Hepatic stellate cell (primary cell): ENCODE data around the gene GPS1.

ENCODE experiments used
- DNase-seq: peaks from one replicate; pipeline ENCODE4 v3.0.0; 2011; ENCODE audit warnings: low spot score

Gene GPS1

DNA sequence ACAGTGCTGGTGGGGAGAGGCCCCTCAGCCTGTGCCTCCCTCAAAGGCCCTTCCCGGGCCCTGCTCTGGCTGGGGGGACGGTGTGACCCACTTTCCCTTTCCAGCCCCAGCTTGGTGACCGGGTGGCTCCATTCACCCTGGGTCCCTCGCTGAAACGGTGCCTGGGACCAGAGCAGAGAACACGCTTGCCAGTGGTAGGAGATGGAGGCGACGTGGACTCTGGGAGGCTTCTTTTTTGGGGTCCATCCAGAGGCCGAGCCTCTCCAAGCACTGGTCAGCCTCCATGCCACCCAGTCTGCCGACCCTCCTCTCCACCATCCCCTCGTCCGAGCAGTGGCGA, 36.8 kb upstream of the GPS1 start:
- no peak for DNase-seq

DNA sequence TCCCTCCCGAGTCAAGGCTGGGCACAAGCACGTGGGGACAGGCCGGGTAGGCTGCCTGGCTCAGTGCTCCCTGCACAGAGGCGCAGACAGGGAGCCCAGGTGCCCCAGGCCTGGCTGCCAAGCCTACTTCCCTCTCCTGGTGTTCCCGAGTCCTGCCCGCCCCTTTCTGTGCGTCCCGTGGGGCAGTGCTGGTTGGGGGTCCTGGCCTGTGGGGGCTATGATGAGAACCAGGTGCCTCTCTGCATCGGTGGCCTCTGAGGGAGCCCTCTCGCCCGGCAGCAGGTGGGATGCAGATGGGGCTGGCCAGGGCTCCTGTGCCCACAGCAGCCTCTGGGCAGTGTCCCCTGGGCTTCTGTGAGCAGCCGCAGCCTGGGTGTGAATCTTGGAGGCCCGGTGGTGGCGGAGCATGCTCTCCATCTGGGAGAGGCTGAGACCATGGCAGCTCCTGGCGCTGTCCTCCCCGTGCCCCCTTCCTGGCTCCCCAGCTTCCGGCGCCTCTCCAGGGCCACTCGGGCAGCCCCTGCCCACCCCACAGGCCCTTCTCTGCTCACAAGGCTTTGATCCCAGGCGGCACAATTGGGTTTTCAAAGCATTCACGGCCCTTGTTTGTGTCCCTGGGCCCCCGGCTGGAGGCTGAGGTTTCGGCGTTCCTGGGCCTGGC, 36.3 kb upstream of the GPS1 start:
- no peak for DNase-seq

DNA sequence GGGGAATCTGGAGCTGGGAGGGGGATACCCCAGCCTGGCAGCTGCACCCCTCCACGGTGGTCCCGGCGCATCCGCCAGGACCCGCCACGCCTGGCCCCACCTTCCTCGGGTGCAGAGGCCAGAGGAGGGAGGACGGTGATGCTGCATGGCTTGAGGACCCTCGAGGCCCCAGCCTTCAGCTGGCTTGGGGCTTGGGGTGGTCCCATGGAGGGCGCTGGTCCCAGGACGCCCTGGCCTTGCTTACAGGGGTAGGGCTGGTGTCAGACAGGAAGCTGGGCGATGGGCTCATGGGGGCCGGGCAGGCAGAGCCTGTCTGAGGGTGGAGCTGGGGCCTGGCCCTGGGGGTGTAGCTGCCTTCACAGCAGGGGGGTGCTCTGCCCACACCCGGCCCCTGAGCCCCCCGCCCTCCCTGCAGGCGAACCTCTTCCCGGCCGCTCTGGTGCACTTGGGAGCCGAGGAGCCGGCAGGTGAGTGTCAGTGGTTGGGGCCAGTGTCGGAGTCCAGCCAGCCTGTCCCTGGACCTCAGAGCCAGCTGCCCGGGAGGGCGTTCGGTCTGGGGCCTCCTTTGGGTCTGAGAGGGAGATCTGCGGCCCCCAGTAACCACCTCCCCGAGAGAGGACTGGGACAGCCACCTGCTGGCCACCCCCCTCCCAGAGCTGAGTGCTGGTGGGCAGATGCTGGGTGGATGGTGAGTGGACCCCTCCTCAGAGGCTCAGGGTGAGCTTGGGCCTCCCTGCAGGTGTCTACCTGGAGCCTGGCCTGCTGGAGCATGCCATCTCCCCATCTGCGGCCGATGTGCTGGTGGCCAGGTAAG, 35.4 kb upstream of the GPS1 start:
- DNase-seq, result no peak

DNA sequence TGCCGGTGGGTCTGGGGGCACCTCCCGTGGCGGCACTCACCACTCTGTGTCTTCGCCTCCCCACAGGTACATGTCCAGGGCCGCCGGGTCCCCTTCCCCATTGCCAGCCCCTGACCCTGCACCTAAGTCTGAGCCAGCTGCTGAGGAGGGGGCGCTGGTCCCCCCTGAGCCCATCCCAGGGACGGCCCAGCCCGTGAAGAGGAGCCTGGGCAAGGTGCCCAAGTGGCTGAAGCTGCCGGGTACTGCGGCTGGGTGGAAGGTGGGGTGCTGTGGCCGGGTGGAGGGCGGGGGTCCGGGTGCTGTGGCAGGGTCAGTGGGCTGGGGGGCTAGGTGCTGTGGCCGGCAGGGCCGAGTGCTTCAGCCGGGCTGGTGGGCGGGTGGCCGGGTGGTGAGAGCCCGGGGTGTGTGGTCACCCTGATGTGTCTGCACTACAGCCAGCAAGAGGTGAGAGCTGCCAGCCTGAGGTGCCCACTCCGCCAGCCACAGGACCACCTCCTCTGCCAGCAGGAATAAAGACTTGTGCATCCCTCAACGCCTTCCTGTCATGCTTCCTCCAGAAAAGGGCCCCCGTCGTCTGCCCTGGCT, 34.7 kb upstream of the GPS1 start:
- no peak for DNase-seq

DNA sequence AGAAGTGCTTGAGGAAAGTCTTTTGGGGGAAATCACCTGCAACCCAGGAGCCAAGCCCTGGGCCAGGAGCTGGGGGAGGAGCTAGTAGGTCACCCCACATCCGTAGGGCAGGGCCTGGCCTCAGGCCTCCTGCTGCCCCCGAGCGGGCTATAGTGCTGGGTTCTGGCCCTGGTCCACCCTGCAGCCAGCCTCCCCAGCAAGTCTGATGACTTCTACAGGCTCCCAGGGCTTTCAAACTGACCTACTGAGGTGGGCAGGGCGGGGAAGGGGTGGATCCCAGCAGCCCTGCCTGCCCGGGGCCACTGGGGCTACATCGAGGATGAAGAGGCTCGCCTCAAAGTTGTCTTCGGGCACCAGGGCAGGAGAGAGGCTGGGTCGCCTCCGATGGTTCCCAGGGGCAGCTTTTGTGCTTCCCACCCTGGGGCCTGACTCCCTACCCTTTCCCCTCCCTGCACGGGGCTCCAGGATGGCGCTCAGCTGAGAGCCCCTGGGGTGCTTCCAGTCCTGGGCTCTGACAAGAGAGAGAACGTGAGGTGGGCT, 34.0 kb upstream of the GPS1 start:
- no peak for DNase-seq

DNA sequence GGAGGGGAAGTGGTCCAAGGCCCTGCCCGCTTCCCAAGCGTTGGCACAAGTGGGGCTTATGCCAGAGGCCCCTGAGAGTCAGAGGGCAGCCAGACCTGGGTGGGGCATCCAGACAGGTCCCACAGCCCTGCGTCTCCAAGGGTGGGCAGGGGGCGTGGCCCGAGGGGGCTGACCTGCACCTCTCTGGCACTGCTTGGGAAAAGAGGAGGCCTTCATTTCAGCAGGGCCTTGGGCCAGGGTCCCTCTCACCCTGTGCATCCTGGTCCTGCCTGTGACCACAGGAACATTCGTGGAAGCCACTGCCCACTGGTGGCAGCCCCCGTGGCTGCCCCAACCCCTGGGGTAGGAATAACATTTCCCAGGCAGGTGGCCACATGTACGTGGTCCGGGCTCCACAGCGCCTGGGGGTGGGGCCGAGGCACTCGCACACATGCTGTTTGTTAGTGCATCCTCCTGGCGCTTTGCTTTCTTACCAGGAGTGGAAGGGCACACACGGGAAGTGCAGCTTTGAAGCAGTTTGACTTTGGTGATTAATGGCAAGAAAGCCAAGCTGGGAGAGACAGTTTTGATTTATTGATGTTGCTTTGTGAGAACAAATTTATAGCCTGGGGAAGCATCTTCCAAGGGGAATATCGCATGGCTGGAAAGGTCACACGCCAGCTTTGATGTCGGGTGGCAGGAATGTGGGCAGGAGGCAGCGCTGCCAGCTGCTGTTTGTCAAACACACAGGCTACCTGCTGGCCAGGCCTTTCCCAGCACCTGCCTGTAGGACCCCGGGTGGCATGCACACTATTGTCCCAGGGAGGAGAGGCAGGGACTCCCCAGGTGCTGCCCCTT, 33.3 kb upstream of the GPS1 start:
- DNase-seq, result no peak

DNA sequence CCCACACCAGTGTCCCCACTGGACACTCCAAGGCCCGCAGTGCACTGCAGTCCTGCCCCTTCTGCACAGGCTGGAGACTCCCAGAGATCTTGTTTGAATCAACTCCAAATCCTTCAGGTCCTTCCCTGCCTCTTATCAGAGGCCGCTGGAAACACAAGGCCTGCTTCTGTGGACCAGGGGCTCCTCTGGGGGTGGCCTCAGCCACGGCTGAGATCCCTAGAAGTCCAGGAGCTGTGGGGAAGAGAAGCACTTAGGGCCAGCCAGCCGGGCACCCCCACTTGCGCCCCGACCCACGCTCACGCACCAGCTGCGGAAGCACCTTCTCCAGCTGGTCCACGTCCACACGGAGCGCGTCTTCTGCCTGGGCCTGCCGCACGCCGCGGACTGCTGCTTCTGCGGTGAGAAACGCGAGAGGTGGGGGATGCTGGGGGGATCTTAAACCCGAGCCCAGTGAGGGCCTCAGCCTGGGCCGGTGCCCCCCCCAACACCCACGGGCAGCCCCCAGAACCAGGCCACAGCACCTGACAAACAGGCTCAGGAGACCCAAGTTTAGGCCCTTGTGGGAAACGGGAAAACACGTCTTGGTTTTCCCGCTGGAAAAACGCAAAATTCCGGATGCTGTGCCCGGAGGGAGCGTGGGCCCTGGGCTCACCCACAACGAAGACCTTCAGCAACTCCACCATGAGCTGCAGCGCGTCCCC, 32.6 kb upstream of the GPS1 start:
- DNase-seq, result no peak

DNA sequence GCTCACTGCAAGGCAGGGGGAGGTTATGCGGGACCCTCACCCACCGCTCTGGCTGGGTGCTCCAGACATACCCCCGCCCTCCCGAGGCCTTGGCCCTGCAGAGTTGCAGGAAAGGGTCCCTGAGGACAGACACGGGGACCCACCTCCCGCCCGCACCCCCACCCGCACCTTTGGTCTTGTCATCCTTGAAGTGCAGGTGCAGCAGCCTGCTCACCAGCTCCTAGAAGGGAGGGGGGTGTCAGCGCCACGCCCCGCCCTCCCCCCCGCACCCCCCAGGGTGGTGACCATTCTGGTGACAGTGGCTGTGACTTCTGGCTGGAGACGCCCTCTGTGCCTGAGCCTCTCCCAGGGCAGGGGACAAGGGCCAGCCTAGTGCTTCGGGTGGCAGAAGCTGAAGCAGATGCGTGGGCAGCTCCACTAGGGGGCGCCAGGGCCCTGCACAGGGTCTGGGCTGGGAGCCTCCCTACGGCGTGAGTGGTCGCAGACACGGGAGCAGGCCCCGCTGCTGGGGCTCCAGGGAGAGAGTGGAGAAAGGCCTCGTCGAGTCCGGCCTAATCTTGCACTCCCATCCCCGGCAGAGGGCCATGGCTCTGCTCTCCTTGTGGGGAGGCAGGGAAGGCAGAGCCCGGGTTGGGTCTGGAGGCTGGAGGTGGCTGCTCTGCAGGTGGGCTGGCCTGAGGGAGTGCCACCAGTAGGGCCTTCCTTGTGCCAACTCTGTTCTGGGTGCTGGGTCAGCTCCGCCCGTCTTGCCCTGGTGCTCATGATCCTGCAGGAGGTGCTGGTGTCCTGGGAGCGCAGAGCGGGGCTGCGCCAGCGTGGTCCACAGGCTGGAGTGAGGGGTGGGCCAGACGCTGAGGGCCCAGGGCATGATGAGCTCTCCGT, 31.8 kb upstream of the GPS1 start:
- DNase-seq, result peak; percentile 58

DNA sequence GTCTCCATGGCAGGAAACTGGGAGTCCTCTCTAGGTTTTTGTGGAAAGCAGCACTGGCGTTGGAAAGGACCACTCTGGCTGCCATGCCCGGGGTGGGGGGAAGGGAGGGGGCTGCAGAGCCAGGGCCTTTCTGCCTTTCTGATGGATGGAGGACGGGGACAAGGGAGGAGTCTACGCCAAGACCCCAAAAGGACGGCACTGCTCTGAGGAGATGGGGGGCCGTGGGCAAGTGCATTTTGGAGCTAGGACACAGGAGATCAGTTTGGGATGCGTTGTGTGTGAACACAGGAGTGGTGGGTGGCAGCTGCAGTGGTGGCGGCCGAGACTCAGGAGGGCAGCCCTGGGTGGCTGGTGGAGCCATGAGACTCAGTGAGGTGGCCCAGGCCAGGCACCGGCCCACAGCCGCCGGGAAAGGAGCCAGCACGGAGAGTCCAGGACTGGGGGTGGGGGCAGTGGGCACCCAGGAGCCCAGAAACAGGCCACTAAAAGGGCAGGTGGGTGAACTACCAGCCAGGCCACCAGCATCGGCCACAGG, 31.1 kb upstream of the GPS1 start:
- DNase-seq, result no peak

DNA sequence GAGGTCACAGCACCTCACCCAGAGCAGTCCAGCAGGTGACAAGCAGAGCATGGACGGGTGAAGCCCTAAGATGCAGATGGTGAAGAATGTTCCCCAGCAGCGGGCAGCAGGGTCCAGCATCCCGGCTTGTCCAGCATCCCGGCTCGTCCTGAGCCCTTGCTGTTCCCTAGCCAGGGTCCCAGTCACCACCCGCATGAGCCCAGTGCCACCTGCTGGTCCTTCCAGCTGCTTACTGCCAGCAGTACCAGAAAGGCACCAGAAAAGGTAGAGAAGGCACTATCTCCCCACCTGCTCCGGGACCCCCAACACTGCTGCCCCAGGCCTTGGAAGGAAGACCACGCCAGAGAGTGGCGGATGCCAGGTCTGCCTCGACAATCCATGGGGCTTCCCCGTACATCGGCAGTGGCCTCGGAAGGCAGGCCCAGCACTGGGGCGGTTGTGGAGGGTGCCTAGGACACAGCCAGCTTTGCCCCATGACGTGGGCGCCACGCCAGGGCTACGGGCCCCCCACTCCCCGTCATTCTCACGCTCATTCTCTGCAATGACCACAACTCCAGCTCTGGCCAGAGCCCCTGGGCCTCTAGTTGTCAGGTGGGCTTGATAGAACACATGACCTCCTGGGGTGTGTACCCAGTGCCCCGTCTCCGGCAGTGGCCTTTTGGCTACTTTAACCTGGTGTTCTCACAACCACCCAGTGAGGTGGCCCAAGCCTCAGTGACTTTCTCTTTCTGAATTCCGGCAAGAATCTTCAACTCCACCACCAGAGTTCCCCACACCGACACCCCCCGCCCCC, 30.4 kb upstream of the GPS1 start:
- peak; percentile 85 for DNase-seq

DNA sequence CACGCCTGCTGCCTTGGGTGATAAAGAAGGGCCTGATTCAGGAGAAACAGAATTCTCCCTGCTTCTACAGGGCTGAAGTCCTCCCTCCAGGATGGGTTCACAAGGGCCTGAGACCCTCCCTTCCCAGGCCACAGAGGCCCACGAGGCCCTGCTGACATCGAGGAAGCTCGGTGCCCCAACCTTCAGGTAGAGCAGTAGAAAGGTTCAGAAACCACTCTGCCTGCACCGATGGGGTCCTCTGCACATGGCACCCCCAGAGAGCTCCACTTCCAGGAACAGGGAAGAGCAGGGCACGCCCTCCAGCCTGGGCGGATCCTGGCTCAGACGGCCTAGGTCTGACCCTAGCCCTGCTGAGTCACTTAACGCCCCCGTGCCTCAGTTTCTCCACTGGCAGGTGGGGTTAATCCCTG, 29.8 kb upstream of the GPS1 start:
- no peak for DNase-seq

DNA sequence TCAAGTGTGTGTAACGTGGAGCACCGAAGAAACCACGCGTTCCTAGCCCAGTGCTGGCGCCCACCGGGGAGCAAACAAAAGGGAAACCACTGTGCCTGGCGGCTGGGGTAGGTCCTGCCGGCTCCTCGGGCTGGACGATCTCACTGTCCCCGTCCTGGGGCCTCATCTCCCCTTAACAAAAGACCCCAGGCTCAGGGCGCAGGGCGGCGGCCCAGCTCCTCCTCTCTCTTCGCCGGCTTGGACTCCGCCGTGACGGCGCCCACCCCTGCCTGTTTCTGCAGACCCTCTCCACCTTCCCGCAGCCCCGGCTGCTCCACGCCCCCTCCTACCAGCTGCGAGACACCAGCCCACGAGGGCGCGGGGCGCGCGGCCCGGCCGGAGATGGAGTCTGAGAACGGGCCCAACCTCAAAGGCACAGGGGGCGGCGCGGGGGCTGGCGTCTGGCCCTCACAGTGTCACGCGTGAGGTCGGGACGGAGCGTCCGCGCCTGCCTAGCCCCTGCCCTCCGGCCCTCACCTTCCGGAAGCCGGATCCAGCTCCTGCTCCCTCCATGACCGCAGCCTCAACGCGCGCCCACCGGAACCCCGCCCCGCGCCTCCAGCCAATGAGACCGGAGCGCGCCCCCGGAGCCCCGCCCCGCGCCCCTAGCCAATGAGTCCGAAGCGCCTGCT, 29.3 kb upstream of the GPS1 start, which contains the start of gene CENPX:
Gene CENPX (minus strand): TSS at position 569 of the 671 bp plus-strand sequence. CDS start 17 bp downstream, at position 552.
- no peak for DNase-seq

DNA sequence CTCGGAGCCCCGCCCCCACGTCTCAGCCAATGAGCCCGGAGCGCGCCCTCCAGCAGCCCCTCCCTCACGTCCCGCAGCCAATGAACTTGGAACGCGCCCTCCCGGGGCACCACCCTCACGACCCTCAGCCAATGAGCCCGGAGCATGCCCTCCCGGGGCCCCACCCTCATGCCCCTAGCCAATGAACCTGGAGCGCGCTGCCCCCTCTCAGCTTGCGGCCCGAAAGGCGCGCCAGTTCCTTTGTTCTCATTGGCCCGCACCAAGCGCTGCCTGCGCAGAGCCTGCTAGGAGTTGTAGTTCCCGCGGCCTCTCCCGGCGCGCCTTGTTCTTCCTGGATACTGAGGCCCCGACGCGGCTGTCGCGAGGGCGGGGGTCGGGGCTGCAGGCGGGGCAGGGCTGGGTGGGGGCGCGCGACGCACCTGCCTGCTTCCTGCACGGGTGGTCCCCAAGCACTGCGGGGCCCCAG, 28.7 kb upstream of the GPS1 start, which contains the start of gene LRRC45:
Gene LRRC45 (plus strand): TSS at position 325 of the 466 bp plus-strand sequence. CDS start 339 bp downstream, outside the sequence.
- peak; percentile 100 for DNase-seq

DNA sequence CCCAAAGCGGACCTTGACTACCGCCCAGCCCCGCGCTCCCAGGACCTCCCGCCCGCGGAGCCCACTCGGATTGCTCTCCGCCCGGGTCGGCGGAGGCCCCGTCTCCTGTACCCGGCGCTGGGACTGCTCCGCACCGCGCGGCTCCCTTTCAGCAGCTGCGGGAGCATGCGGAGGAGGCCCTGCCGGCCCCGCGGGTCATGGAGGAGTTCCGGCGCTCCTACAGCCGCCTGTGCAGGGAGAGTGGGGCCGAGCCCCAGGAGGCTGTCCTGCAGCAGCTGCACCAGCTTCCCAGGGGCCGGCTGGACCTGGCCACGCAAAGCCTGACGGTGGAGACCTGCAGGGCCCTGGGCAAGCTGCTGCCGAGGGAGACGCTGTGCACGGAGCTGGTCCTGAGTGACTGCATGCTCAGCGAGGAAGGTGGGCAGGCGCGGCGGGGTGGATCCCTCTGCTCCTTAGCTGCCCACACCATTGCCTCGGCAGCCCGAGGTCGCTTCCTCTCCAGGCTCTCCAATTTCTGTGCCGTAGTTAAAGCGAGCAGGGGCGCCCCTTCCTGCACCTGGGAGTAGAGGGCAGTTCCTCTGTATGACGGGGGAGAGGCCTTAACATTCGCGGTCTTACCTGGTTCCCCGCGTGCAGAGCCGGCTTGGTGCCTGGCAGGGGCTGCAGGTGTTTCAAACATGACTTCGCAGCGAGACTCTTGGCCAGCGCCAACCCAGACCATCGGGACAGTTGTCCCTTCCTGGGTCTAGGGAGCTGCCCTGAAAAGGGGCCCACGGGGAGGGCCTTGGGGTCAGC, 28.1 kb upstream of the GPS1 start:
- peak; percentile 58 for DNase-seq

DNA sequence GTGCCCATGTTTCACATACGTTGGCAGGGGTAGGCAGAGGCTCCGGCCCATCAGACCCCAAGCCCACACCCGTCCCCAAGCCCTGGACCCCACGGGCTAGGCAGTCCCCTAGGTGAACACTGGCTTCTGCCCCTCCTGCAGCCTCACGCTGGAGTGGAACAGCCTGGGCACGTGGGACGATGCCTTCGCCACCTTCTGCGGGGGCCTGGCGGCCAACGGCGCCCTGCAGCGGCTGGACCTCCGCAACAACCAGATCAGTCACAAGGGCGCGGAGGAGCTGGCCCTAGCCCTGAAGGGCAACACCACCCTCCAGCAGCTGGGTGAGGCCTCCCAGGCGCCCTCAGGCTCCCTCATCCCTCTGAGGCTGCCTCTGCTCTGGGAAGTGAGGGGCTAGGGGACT, 26.8 kb upstream of the GPS1 start:
- no peak for DNase-seq

DNA sequence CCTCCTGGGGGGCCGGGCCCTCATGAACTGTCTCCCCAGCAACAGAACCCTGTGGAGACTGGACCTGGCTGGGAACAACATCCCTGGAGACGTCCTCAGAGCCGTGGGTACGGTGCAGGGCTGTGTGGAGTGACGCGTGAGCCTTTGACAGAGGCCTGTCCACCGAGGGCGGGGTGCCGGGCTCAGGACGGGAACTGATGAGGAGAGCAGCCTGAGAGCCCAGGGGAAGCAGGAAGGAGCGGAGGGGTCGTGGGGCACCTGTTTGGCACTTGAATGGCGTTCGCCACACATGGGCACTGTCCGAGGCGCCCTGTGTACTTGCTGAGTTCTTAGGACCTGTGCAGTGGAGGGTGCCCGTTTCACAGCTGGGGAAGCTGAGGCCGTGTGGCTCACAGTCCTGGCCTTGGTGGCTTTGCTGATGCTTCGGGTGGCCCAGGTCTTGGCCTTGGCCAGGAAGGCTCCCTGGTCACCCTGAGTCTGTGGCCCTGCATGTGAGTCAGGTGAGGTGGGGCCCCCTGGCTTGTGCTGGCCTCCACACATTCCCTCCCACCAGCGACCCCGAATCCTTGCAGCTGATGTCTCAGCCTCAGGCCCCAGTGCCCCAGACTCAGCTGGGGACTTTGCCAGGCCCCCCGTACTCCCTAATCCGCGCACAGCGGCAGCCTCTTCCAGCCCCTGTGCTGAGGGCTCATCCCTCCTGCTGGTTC, 26.1 kb upstream of the GPS1 start:
- no peak for DNase-seq

DNA sequence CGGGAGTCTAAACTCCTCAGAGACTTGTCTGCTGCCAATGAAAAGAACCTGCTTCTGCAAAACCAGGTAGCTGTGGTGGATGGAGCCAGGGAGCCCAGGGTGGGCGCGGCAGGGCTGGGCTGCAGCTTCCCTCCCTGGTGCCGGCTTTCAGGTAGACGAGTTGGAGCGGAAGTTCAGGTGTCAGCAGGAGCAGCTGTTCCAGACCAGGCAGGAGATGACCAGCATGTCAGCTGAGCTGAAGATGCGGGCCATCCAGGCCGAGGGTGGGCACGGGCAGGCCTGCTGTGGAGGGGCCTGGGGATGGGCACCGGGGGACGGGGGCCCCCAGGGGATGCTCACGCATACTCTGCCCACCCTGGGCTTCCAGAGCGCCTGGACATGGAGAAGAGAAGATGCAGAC, 23.5 kb upstream of the GPS1 start:
- DNase-seq, result no peak
